ENCODE results near the gene PCNX2. TPM values are rescaled to one million over a fixed set of nuclear protein-coding genes. Genes with fewer than 3 reads are reported as not detected.

The PCNX2 gene, protein sequence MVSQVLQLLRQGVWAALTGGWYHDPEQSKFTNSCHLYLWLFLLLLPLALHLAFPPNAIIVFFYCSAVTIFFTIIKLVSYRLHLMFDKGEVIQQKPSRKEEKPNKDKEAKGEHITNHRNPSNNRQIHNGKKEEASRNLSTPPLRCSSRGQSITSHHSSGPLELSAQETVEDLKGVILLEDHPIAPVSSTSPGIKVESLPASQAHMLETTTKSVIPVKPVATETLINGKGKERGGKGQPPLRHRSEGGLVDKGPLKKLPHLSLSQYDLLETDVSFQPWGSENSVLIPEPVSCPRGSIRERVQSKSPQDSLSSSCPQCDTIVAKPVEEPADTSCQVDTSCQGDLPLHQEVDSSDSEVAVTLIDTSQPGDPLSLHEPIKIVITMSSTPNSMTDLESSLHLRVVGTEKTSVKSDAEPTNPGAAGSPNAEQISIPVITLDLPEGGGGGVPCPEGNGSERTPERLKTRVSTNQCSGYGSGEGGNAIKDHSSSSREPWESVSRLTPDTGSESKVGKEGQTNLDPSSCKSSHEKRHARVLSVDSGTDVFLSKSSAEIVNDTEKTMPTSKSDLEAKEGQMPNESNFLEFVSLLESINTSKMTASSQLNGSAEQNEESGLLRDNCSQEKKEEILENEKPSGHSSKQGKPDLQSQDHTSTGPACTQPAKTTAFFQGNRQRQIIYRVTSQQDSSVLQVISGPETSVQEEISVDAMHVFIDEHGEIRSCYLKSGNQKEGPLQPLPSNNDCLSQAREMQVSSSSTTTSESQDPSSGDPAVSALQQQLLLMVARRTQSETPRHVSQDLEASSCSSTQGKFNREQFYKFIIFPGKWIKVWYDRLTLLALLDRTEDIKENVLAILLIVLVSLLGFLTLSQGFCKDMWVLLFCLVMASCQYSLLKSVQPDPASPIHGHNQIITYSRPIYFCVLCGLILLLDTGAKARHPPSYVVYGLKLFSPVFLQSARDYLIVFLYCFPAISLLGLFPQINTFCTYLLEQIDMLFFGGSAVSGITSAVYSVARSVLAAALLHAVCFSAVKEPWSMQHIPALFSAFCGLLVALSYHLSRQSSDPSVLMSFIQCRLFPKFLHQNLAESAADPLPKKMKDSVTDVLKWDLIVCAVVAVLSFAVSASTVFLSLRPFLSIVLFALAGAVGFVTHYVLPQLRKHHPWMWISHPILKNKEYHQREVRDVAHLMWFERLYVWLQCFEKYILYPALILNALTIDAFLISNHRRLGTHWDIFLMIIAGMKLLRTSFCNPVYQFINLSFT (N-terminal part only)
- 10.0 and 11.0 TPM in 2 replicates for total RNA-seq
- polyA plus RNA-seq = 3.9 and 4.9 TPM in 2 replicates

GRCh38 chr1:233295237-233295974, at the start of gene PCNX2:
Gene PCNX2 (minus strand): TSS chr1:233295725. CDS start chr1:233295478, 247 bp downstream.
- Histone ChIP-seq H3K27me3 (no peaks in the 10 kb centered on the region), H3K36me3 (replicated peaks; ENCODE audit: insufficient read depth, low read depth) (no peaks in the 10 kb centered on the region), H3K27ac (no peak within 1 kb of the TSS), H3K4me1 (ENCODE audit: insufficient read depth) (no peaks in the 10 kb centered on the region), H3K9me2 (replicated peaks; ENCODE audit: insufficient read depth) (no peaks in the 10 kb centered on the region), H3K4me3 (peak within 1 kb of the TSS; percentile 88), H4K20me1 (ENCODE audit: insufficient read depth, poor library complexity, severe bottlenecking) (no peaks in the 10 kb centered on the region), H3K9me3 (ENCODE audit: low read depth) (no peaks in the 10 kb centered on the region), H2AFZ (peak within 1 kb of the TSS; percentile 81), H3K79me2 (peaks cover 3% of the 10 kb centered on the region), H3K4me2 (peak within 1 kb of the TSS; percentile 84)
- WGBS (ENCODE audit: low lambda C conversion rate, missing lambda C conversion rate) = under 1% methylated on average over 17 of the region's 54 CpGs
- TF ChIP-seq CTCF (IDR thresholded peaks at IDR 0.05; ENCODE audit: poor library complexity) = no peak
- no peak for TF ChIP-seq EZH2 (IDR thresholded peaks at IDR 0.05; ENCODE audit: borderline replicate concordance)
- no peak for TF ChIP-seq EZH2phosphoT487 (IDR thresholded peaks at IDR 0.05; ENCODE audit: low read depth, severe bottlenecking, unreplicated experiment)
- peak; percentile 82 for DNase-seq (ENCODE audit: low spot score)

- no peak overlapping the region for H3K27ac ChIP-seq
- 92% methylated on average over 1 of the region's 1 CpG for WGBS (ENCODE audit: low lambda C conversion rate, missing lambda C conversion rate)
- H3K27me3 ChIP-seq = no peaks in the 10 kb centered on the region
- no peaks in the 10 kb centered on the region for H3K4me1 ChIP-seq (ENCODE audit: insufficient read depth)
- H3K9me3 ChIP-seq (ENCODE audit: low read depth) = no peaks in the 10 kb centered on the region
- H3K4me2 ChIP-seq = no peak overlapping the region
- no peak overlapping the region for H3K4me3 ChIP-seq
- peaks cover 16% of the 10 kb centered on the region for H3K79me2 ChIP-seq
- H3K36me3 ChIP-seq (replicated peaks; ENCODE audit: insufficient read depth, low read depth) = no peaks in the 10 kb centered on the region
- no peak overlapping the region for H2AFZ ChIP-seq
- H3K9me2 ChIP-seq (replicated peaks; ENCODE audit: insufficient read depth) = no peaks in the 10 kb centered on the region
- no peaks in the 10 kb centered on the region for H4K20me1 ChIP-seq (ENCODE audit: insufficient read depth, poor library complexity, severe bottlenecking)
- DNase-seq (ENCODE audit: low spot score) = no peak
- no peak for TF ChIP-seq EZH2phosphoT487 (IDR thresholded peaks at IDR 0.05; ENCODE audit: low read depth, severe bottlenecking, unreplicated experiment)
- no peak for TF ChIP-seq EZH2 (IDR thresholded peaks at IDR 0.05; ENCODE audit: borderline replicate concordance)
- no peak for TF ChIP-seq CTCF (IDR thresholded peaks at IDR 0.05; ENCODE audit: poor library complexity)
Measured at GRCh38 chr1:233343262-233343661, 47.7 kb upstream of the PCNX2 start.

- Histone ChIP-seq H3K9me3 (ENCODE audit: low read depth) (no peaks in the 10 kb centered on the region), H3K9me2 (replicated peaks; ENCODE audit: insufficient read depth) (no peaks in the 10 kb centered on the region), H3K4me2 (no peak overlapping the region), H3K27me3 (no peaks in the 10 kb centered on the region), H3K4me1 (ENCODE audit: insufficient read depth) (no peaks in the 10 kb centered on the region), H3K27ac (no peak overlapping the region), H3K79me2 (peaks cover 28% of the 10 kb centered on the region), H3K36me3 (replicated peaks; ENCODE audit: insufficient read depth, low read depth) (no peaks in the 10 kb centered on the region), H3K4me3 (no peak overlapping the region), H2AFZ (no peak overlapping the region), H4K20me1 (ENCODE audit: insufficient read depth, poor library complexity, severe bottlenecking) (no peaks in the 10 kb centered on the region)
- no peak for TF ChIP-seq EZH2phosphoT487 (IDR thresholded peaks at IDR 0.05; ENCODE audit: low read depth, severe bottlenecking, unreplicated experiment)
- no peak for TF ChIP-seq CTCF (IDR thresholded peaks at IDR 0.05; ENCODE audit: poor library complexity)
- TF ChIP-seq EZH2 (IDR thresholded peaks at IDR 0.05; ENCODE audit: borderline replicate concordance) = no peak
- DNase-seq (ENCODE audit: low spot score) = no peak
Measured at GRCh38 chr1:233342086-233342485, 46.6 kb upstream of the PCNX2 start.

Measured in hepatocyte (in vitro differentiated cells).